GM18508 (cell line): ENCODE results near the gene KAZN.

Experiments
- ATAC-seq: cut with Tn5 transposase; IDR thresholded peaks from one replicate; pipeline ENCODE4 v1.9.1; 2021; ENCODE audit warnings: moderate number of reproducible peaks; ENCODE audit not compliant: insufficient read depth, unreplicated experiment

KAZN gene

DNA sequence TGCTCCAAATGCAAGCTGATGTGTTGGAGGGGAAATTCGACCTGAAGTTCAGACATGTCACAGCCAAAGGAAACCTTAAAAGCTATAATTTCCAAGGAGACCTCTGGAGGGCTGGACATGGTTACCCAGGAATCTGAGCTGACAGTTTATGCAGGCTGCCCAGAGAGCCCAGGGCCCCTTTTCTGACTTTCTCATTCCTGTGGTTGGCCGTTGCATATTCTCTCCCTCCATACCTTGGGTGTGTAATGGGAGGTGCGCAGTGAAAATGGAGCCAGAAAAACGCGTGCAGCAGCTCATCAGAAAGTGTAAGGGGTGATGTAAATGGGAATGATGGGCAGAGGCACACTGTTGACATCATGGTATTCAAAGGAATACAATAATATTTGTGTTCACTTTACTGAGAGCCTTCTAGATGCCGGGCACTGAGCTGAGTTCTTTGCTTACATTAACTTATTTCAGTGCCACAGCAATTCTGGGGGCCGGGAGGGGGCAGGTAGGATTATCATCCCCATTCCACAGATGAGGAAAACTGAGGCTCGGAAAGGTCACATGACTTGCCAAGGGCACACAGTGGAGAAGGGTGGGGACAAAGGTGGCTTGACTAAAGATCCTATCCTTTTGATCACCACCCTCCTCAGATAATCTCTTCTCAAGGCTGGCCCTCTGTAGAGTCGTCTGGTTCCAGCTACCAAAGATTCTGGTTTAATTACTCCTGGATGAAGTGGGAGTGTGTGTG is 38.6 kb downstream of the KAZN start:
- no peak for ATAC-seq

DNA sequence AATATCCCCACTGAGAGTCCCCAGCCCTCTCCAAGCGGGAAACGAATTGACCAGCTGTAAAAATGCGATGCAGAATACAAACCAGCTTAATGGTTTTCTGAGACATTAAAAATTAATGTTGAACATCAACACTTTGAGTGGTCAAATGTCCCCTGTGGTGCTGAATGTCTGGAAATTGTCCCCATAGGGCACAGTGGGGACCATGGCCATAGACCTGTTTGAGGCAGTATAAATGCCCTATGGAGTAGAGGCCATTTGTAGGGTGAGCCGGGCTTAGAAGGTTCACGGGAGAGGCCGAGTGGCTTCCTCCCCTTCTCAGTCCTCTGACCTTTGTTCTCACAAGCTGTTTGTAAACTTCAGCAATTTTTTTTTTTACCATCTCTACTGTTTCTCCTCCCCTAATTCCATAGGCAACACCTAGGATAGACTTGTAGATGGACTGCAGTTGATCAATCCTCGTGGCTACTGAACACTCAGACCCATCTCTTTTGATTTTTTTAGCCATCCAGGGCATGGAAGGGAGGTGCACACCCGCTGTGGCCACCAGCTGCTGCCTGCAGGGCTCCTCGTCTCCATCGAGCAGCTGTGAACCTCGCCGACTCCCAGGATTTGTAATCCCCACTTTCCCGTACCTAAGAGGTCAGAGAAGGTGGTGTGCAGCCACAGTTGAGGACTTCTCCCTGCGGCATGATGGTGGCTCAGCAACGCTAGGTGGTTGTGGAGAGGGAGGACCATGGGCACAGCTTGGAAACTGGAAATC is 41.0 kb downstream of the KAZN start:
- ATAC-seq: no peak

DNA sequence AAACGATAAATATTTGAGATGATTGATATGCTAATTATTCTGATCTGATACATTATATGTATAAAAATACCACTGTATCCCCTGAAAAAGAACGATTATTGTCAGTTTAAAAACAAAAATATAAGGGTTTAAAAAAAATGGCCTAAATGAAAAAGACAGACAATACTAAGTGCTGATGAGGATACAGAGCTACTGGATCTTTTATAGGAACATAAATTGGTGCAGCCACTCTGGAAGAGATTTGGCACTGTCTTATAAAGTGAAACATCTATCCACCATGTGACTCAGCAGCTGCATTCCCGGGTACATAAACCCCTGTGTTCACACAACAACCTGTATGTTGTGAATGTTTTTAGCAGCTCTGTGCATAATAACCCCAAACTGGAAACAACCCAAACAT is 44.2 kb downstream of the KAZN start:
- ATAC-seq: no peak

DNA sequence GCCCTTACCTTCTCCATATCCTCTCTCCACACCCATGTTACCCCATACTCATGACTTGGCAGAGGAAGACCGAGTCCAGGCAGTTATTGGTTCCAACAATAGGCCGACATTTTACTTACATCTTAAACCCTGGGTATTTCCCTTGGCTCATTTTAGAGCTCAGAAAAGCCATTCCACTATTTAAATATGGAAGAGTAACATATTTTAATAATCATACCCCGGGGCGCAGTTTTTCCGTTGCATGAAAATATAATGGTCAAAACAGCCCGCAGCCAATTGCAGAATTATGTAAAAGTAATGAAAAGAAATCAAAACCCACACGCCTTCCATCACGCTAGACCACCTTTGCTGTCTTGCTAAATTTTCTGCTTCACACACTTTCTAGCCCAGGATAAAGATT is 48.5 kb downstream of the KAZN start:
- no peak for ATAC-seq

DNA sequence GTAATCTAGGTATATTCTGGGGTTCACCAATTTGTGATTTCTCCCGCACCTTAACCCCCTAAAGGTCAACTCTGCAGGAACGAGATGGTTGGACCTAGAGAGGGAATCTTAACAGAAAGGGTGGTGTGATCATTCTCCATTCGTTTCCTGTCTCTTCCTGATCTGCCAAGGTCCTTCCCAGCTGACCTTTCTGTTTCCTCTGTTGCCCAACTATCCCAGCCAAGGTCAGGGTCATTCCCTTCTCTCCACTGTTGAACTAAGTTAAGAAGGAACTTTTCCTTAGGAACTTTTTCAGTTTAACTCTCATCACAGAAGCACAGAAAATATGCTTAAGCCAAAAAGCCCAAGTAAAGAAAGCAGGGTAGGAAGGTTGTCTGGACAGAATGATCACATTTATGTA is 49.3 kb downstream of the KAZN start:
- ATAC-seq: no peak

DNA sequence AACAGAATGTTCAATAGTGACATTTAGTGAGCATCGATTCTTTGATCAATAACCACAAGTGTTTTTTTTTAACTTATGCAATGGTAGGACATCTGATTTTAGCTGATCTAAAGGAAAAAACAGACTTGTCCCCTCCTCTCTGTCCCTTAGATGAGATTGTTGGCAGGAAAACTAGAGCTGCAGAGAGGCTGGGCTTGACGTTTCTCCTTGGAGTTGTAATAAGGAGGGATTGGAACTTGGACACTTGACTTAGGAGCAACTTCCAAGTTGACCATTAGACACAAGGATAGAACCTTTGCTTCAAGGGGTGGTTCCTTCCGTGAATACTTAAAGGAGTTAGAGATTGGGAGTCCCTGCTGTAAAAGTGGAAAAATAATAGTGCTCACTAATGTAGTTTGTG is 49.9 kb downstream of the KAZN start:
- no peak for ATAC-seq

DNA sequence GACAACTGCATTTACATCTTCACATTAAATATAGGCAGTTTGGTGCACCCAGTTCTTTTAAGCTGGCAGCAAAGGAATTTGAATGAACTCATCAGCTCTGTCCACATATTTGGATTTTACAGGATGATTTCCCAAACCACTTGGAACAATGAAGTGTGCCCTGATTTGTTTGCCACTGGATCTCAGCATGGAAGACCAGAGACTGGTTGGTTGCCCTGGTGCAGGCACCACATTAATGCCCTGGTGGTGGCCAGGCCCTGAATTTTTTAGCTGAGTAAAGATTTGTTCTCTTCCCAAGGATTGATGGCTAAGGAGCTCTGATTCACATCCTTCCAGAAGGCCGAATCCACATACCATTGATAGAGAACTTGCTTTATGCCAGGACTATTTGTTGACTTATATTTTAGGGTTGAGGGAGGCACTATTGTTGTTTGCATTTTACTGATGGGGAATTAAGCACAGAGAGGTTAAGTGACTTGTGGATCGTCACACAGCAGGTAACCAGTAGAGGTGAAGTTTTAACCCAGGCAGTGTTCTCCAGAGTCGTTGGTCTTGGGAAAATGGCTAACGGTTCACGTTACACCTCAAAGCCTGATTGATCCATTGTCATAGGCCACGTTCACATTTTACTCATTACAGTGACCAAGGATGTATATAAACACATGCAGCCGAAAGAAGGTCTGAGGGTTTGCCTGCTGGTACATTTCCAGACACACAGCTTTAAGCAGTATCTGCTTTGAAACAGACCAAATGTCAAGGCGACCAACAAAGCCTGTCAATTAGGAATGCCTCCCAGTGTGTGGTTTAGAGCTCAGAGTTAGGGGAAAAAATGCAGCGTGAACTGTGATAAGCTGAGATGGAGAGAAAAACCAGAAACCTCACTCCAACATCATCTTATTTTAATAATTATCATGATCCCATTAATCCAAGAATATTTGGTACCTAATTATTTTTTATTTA is 50.7 kb downstream of the KAZN start:
- no peak for ATAC-seq

DNA sequence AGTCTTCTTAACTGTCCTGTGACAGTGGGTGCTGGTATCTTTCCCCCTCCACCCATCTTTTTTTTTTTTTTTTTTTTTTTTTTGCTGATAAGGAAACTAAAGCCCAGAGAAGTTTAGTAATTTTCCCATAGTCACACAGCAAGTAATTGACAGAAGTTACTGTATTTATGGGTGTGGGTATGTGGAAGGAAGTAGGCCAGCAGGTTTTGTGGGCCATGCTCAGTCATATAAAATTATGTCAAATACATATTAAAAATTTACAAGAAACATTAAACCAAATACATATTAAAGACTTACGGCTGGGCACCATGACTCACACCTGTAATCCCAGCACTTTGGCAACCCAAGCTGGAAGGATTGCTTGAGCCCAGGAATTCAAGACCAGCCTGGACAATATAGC is 51.5 kb downstream of the KAZN start:
- no peak for ATAC-seq

DNA sequence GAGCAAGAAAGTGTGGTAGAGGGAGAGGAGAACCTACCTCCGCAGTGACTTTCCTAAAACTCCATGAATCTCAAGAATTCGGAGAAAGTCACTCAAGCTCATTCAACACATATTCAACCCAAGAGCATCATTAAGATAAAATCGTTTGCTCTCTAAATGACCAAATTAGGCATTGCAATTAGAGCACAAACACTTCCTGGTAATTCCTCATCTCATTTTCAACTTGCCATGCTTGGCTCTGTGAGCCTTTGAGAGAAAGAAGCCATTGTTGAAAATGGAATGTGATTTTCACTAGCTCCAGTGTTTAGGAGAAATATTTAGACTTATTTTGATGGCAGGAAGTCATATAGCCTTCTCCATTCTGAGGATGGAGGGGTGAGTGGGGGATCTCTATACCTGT is 52.5 kb downstream of the KAZN start:
- ATAC-seq: no peak

DNA sequence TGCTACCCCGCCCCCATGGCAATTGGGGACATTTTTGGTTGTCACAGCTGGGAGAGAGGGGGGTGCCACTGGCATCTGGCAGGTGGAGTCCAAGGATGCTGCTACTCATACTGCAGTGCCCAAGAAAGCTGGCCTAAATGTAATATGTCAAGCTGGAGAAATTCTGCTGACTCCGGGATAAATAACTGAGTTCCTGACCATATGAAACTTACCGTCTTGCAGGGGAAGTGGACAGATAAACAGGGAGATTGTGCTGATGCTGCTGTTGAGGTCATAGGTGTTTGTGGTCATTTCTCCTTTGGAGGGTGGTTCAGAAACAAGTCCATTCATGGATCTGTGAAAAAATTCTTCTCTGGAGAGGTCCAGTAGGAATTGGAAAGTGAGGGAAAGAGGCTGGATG is 54.4 kb downstream of the KAZN start:
- ATAC-seq: no peak

DNA sequence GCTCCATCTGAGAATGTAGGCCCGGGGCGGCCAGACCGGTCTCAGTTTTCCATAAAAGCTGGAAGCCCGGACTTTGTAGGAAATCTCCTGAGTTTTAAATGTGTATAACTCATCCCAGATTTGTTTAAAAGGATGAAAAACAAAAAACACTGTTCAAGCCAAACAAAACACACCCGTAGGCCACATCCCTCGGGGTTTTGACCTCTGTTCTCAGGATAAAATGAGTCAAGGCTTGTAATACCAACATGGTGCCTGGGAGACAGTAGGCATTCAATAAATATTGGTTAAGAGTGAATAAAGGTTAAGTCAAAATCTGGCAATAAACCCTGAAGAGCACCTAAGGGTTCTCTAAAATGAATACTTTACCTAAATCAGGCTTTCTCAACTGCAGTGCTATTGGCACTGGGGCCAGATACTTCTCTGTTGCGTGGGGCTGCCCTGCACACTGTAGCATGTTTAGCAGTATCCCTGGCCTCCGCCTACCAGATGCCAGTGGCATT is 55.0 kb downstream of the KAZN start:
- ATAC-seq: no peak

DNA sequence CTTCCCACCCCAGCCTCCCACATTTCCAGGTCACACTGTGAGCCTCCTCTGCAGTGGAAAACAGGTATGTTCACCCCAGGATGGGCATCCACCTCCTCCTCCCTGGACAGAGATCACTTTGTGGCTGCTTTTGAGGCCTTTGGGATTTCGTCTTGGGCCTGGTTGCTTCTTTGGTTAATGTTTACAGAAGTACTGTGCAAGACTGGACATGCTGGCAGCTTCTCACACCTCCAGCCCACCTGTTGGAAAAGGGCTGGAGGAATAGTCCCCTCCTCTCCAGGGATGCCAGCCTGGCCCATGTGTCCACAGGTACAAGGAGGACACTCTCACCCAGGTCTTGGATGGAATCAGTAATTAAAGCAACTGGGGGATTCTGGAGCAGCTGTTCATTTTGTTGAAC is 56.1 kb downstream of the KAZN start:
- ATAC-seq: no peak

DNA sequence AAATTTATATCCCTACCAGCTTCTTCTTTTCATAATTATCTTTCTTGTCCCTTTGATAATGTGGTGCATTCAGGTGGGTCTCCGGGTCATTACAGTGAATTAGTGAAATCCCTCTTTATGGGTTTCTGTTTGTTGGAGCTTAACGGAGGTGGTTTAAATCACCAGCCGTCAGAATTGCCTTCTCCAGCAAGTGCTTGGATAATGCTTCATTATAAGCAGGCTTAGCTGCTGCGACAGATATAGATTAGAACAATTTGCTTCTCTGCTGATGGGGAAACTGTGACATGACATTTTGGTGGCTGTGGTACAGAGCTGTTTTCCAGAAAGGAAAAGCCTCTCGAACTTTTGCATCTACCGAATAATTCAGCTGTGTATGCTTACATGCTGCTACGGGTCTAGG is 56.9 kb downstream of the KAZN start:
- ATAC-seq: no peak

DNA sequence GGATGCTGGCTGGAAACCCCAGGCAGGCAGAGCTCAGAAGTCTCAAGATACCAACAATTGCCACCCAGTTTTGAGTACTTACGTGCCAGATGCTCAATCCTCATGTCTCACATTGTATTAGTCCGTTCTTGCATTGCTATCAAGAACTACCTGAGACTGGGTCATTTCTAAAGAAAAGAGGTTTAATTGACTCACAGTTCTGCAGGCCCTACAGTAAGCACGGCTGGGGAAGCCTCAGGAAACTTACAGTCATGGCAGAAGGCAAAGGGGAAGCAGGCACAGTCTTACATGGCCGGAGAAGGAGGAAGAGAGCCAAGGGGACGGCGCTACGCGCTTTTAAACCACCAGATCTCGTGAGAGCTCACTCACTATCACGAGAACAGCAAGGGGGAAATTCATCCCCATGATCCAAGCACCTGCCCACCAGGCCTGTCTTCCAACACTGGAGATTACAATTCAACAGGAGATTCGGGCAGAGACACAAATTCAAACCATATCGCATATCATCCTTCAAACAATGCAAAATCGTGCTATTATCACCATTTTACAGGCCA is 58.0 kb downstream of the KAZN start:
- no peak for ATAC-seq

DNA sequence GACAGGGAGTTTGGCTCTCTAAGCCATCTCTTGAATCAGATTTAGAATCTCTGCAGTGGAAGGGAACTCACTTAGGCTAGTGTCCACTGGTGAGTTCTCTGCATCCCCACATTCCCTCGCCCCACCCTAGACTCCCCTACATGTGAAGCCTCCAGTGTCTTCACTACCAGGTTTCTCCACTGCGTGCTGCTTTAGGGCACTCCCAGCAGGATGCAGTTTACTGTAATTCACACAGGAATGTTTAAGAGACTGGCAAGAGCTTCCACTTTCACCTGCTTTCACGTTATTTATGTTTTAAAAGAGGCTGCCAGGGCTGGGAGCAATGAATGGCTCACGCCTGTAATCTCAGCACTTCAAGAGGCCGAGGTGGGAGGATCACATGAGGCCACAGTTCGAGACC is 60.2 kb downstream of the KAZN start:
- no peak for ATAC-seq

DNA sequence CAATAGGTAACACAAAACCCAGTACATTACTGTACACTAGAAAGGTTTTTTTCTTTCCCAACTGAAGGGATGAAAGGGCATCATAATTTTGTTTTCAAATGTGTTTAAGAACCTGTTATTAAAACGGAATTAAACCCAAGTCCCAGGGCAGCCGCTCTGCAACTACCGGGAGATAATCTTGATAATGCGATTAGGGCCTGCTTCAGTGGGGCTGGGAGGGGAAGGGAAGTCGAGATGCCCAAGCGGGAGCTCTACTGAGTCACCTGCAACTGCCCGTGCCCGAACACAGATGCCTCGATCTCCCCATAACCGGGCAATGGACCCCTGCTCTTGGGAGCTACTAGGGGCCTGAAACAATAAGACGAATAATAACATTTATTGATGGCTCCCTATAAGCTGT is 61.4 kb downstream of the KAZN start:
- ATAC-seq: no peak

DNA sequence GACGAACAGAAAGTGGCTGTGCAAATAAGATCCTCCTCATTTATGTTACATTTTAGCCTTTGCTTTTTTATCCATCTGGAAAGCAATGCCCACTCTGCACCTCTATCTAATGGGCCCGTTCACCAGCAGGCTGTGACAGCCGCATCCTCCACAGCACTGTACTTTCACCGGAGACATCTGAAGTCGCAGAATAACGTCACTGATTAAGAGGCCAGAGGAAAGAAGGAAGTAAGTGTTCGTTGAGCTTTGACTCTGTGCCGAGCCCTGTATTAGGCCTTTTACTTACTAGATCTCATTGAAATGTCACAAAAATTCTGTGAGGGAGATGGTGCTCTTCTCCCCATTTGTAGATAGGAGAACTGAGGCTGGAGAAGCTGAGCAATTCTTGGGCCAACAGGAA is 62.3 kb downstream of the KAZN start:
- ATAC-seq: no peak

DNA sequence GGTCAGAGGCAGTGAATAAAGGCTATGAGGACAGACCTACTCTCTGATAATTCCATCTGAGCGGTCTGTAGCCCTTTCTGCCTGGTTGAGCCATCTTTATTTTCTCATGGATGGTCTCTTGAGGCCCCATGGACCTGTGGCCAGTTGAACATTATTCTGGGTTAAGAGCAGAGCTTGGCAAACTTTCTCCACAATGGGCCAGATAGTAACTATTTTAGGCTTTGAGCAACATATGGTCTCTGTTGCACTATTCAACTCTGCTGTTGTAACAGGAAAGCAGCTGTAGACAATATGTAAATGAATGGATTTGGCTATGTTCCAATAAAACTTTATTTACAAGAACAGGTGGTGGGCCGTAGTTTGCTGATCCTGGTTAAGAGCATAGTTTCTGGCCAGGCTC is 62.7 kb downstream of the KAZN start:
- no peak for ATAC-seq

DNA sequence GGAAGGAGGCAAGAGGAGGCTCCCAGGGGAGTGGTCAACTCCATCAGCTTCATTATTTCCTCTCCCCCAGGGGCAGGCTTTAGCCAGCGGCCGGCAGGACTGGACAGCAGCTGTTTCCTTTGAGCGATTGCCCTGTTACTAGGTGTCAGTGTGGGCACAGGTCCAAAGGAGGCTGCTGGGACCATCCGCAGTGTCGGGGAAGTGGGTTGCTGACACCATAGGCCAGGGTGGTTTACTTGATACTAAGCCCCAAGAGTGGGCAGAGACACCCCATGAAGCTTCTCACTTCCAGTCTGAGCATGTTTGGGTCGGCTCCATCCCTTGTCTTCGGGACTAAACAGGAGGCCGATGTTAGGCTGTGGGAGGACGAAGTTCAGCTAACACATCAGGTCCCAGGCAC is 63.6 kb downstream of the KAZN start:
- no peak for ATAC-seq

DNA sequence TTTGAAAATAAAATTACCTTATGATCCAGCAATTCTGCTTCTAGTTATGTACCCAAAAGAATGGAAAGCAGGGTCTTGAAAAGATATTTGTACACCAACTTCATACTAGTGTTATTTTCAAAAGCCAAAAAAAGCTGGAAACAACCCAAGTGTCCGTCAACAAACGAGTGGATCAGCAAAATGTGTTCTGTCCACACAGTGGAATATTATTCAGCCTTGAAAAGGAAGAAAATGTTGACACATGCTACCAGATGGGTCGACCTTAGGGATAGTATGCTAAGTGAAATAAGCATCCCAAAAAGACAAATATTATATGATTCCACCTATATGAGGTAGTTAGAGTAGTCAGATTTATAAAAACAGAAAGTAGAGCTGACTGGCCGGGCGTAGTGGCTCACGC is 65.3 kb downstream of the KAZN start:
- ATAC-seq: no peak

DNA sequence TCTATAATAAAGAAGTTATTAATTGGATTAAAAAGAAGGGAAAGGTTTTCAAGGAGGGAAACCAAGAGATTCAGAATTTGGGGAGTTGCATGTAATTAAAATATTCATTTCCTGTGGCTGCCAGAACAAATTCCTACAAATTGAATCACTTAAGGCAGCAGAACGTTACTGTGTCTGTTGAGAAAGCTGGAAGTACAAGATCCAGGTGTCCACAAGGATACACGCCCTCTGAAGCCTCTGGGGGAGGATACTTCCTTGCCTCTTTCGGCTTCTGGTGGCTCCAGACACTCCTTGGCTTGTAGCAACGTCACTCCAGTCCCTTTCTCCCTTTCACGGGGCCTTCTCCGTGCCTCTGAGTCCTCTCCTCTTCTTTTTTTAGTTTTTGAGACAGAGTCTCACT is 67.9 kb downstream of the KAZN start:
- no peak for ATAC-seq
